Measurements from ENCODE around the gene PSMG3. TPM values are rescaled to one million over a fixed set of nuclear protein-coding genes. Genes with fewer than 3 reads are reported as not detected.
"Not testable (repeated sequence)": the region's sequence is repeated elsewhere in the genome, so short reads cannot be mapped to it uniquely, and the experiment has no call there.

Gene PSMG3
- polyA plus RNA-seq, 5 donors, result 20.8 to 33.1 (median 24.6) TPM

DNA sequence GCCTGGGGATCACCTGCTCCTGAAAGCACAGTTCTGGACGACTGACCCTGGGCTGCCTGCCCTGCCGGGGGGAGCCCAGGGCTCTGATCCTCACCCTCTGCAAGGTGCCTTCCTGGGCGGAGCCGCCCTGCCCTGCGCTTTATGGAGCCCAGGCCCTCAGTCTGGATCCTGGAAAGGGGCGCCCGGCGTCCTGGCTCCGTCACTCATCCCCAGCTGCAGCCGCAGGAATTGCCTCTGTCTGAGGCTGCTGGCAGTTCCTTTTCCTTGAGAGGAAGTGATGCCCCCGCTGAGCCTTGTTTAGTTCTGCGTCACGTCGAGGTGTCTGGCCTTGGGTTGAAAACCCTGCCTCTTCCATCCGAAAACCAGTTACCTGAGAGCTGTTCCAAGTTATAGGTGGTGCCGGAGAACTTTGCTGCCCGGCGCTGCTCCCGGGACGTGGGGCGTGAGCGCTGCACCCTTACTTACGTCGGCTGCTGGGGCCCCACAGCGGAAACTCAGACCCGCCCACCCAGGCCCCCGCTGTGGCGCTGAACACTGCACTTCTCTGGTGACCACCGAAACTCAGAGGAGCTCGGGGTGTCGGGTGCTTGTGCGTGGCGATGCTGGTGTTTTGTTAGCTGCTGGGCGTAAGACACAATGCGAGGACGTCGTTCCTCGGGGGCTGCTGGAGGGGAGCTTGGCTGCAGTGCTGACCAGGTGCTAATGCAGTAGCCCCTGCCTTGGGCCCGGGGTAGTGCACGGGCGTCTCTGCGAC, 34.0 kb downstream of the PSMG3 start:
- DNase-seq, result no peak

DNA sequence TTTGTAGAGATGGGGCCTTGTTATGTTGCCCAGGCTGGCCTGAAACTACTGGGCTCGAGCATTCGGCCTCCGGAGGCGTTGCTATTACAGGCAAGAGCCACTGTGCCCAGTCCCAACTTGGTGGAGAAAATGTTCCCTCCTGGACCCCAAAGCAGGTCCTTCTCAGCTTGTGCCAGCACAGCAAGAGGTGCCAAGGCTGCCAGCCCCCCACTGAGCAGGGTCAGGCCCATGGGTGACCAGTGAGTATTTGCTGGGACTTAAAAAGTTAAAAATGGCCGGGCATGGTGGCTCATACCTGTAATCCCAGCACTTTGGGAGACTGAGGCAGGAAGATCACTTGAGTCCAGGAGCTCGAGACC, 34.8 kb downstream of the PSMG3 start:
- no peak for DNase-seq

DNA sequence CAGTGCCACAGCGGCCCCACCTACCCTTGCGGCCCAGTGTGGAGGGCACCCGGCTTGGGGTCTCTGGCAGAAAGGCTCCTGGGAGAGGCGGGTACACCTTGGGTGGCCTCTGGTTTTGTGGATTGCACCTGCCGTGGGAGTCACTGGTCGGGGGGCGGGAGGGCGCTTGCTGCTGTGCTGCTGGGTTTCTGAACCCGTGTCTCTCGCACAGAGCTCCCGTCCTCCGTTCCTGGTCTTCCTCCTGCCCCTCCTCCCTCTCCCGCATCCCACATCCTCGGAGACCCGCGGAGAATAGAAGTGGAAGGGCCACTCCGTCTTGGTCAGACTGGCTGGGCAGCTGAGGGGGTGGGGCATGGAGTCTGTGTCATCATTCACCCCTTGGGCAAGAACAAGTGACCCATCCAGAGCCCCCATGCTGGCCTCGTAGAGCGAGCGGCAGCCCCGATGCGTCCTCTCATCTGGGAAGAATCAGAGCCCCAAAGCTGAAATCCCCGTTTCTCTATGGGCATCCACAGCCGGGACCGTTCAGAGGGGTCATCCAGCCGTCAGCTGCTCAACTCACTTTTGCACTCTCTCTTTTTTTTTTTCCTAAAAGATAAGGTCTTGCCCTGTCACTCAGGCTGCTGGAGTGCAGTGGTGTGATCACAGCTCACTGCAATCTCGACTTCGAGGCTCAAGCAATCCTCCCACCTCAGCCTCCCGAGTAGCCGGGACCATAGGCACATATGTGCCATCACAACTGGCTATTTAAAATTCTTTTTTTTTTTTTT, 35.3 kb downstream of the PSMG3 start:
- DNase-seq, result no peak

DNA sequence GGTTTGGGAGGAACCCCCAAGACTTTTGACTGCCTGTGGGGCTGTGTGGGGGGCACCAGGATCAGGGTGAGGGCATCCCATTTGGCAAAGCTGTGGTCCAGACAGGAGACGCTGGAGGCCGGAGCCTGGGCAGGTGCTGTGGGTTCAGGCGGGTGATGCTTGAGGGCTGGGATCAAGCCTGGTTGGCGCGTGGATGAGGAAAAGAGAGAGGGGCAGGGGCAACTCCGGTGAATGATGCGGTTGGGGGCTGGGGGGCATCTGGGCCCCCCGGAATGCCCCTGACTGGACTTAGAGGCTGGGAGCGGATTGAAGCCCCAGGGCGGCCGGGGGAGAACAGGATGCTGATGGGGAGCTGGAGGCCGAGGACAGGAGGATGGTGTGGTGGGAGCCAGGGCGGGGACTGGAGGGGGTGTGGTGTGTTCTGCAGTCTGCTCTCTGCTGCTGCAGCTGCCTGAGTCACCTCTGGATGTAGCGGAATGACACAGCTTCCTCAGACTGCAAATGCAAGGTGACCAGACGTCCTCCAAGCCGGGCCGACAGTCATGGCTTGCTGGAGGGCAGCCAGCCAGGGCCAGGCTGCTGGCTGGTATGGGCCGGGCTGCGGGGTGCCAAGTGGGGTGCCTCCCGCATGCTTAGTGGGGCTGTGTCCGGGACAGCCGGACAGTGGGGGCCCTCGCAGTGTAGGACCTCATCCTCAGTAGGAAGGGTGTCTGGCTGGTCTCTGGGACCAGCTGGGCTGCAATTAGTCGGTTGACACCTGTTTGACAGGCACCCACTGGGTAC, 36.1 kb downstream of the PSMG3 start:
- DNase-seq, result no peak

DNA sequence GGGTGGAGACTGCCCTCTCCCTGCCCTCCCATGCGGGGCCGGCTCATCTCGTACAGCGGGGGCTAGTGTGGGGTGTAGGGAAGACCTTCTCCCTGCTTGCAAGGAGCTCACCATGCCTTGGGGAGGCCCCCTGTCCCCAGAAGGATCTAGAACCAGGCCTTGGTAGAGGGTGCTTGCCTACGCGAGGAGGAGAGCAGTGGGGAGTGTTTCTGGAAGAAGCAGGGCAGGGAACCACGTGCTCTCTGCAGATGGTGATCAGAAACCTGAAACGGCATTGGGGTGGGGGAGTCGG, 36.6 kb downstream of the PSMG3 start:
- DNase-seq, result no peak

DNA sequence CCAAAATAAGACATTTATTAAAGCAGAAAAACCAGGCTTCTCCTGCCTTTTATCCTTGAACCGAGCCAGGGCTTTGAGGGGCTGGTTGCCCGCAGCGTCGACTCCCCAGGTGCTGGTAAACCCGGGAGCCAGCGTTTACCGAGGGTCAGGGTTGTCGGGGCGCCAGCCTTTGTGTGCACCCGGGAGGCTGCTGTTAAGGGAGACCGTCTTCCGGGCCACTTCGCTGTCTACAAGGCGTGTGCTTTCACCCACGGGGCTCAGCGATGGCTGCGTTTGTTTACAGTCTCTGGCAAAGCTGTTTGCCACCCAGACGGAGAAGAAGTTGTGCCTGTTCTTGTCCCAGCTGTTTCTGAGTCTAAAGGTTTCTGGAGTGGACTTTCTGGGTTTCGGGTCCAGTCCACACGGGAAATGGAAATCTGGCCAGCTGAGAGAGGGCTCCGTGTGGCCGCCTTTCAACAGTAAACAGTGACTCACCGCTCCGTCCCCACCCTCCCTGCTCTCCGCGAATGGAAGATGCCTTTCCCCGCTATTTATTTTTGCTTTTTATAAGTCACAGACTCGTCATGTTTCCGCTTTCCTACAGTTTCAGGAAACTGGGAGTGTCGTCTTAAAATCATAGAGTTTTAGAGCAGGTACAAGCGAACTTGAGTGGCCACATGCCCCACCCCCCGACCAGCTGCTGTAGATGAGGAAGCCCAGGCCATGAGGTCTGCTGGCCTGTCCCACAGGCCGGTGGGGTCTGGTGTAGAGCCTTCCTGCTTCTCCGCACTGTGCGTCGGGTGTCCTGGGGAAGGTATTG, 37.2 kb downstream of the PSMG3 start:
- DNase-seq, result peak in 1 of 2 donors; percentile 41

DNA sequence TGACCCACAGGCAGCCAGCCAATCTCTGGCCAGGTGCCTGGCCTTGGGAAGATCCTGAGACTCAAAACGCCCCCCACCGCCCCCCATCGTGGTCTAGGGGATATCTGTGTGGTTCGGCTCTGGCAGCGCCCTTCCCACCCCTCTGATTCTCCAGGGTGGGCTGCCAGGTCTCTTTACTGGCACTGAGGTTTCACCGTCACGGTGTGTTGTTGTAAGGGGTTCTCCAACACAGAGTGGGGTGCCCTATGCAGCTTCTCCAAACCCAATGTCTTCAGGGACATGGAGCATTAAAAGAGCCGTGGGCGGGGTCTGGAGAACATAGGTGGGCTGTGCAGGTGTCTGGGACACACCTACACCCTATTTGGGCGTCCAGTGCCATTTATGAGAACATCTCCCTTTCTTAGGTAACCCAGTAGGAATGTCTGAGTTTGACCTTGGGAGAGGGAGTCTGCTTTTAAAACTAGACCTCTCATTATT, 37.8 kb downstream of the PSMG3 start:
- no peak for DNase-seq

DNA sequence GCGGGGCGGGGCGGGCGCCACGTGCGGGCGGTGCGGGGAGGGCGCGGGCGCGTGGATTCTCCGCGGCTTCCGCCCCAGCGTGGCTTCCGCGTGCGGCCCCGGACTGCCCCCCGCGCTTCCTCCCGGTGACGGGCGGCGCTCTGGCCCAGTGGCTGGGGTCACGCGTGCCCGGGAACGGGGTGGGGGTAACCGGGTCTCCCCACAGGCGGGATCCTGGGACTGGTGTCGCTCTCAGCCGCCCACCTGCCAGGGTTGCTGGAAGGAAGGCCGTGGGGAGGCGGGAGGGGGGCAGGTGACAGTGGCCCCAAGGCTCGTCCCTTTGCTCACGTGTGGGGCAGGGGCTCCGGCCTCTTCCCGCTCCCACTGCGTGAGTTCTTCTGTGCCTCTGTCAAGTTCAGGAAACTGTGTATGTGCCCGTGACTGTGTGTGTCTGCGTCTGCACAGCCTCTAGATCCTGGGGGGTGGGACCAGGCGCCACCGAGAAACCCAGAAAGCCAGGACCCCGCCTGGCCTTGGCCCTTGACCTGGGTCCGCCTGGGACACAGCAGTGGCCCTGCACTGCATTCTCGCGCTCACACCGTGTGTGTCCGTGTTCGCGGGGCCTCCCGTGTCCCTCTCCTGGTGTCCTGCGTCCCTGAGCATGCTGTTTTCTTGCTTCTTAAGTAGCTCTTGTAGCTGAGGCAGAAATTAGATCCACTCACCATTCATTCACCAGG, 38.4 kb downstream of the PSMG3 start:
- DNase-seq, result no peak

DNA sequence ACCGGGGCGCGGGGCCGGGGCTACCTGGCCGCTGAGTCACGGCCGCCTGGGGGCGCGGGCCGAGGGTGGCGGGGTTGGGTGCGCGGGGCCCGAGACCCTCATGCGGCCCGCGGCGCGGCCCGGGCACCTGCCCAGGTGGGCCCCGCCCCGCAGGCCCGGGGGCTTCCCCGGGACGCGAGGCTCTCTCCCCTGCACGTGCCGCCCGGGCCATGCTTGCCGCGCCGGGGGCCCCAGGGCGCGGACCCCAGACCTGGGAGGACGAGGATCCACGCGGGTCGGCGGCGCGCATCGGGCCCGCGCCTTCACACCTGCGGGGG, 38.9 kb downstream of the PSMG3 start:
- DNase-seq, result no peak

DNA sequence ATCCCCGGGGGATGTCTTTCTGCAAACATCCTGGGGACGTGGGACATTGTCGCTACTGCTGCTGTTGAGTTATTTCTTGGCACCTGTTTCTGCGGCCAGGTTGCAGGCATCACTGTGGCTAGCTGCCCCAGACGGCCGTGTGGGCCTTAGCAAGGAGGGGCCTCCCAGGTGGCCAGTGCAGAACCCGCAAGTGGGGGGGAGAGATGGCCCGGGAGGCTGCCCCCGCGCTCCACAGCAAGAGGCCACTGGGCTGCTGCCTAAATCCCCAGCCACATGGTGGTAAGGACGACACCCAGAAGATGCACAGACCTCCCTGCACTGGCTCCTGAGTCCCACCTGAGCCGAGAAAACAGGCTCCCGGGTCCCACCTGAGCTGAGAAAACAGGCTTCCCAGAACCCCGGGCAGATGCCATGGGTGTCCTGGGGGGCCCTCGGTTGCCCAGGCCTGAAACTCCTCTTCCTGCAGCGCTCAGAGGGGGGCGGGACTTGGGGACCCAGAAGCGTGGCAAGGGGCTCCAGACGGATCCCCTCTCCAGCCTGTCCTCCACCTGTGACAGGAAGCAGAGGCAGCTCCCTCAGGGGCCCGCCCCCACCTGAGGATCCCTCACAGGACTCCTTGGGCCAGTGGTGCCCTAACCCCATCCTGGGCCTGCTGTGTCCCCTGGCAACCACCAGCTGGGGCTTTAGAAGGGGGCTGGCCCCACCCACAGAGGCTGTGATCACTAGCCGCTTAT, 40.3 kb downstream of the PSMG3 start:
- no peak for DNase-seq

DNA sequence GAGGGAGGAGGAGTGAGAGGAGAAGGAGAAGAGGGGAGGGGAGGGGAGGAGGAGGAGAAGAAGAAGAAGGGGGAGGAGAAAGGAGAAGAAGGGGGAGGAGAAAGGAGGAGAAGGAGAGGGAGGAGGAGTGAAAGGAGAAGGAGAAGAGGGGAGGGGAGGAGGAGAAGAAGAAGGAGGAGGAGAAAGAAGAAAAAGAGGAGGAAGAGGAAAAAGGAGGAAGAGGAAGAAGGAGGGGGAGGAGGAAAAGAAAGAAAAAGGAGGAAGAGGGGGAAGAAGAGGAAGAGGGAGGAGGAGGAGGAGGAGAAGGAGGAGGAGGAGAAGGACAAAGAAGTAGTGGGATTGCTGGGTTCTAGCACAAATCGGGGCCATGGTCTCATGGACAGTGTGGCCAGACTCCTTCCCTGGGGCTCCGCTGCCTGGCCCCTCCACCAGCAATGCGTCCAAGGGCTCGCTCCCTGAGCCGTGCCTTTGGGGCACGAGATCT, 43.5 kb downstream of the PSMG3 start:
- no peak for DNase-seq

DNA sequence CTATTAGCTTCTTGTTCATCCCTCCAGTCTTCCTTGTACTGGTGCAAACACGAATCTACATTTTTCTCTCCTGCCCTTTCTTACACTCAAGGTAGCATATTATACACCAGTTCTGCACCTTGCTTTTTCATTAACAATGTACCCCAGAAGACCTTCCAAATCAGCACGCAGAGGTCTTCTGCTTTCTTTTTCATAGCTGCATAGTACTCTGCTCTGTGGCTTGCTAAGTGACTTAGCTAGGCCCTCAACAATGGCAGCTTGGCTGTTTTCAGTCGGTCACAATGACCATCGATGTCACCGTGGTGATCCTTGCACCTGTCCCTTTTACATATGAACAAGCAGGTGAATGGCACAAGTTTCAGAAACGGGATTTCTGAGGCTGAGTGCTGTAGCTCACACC, 44.4 kb downstream of the PSMG3 start:
- DNase-seq, result no peak

DNA sequence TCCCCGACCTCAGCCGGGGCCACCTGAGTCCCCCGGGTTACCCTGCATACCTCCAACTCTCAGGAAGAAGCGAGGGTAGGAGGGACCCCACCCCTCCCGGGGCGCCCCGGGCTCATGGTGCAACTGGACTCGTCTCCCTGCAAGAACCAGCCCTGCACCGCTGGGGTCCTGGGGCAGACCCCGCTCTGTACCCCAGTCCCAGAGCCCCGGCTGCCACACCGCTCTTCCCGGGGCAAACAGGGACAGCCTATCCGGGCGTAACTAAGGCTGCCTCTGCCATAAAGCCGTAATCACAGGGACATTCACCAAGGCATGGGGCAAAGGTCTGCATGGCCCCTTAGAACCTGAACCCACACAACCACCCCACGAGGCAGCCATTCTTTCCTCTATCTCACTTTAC, 46.0 kb downstream of the PSMG3 start:
- DNase-seq, result no peak

DNA sequence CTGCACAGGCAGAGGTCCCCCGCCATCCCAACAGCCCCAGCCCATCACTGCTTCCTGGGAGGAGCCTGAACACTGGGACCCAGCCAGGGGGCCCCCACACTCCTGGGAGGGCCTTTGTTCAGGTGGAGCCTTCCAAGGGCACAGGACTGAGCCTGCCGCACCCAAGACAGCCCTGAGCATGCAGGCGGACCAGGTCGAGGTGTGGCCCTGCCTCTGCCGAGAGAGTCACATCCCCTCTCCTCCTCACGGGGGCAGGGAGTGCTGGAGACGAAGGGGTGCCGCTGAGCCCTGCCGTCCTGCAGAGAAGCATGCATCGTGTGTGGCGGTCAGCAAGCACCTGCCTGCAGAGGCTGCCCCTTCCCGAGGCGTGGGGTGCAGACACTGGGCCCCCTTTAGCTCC, 46.6 kb downstream of the PSMG3 start:
- no peak for DNase-seq

DNA sequence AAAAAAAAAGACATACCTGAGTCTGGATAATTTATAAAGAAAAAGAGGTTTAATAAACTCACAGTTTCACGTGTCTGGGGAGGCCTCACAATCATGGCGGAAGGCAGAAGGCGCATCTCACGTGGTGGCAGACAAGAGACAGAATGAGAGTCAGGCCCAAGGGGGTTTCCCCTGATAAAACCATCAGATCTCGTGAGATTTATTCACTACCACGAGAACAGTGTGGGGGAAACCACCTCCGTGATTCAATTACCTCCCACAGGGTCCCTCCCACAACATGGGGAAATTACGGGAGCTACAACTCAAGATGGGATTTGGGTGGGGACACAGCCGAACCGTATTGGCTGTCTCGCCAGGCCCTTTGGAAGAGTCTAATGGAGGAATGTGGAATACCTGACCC, 48.4 kb downstream of the PSMG3 start:
- no peak for DNase-seq

DNA sequence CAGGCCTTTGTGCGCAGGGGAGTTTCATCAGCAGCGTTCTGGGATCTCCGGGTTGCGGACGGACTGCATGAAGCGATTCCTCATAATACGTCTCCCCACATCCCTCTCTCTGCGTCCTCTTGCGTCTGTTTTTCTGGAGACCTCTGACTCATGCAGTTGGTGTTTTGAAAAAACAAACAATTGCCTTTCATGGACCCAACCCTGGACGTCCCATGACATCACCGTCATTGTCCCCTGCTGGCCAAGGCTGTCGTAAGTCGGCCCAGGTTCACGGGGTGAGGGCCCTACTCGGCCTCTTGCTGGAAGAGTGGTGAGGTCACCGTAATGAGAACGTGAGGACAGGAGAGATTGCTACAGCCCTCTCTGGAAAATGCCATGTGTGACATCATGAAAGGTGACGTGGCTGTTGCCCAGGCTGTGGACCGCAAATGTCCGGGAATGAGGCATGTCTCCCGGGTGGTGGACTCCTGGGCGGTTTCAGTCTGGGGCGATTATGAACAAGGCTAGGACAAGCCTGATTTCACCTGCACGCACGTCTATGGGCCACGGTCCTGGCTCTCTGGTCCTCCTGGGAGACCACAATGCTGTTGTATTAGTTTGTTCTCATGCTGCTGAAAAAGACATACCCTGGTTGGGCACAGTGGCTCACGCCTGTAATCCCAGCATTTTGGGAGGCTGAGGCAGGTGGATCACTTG, 49.1 kb downstream of the PSMG3 start:
- DNase-seq, result no peak

DNA sequence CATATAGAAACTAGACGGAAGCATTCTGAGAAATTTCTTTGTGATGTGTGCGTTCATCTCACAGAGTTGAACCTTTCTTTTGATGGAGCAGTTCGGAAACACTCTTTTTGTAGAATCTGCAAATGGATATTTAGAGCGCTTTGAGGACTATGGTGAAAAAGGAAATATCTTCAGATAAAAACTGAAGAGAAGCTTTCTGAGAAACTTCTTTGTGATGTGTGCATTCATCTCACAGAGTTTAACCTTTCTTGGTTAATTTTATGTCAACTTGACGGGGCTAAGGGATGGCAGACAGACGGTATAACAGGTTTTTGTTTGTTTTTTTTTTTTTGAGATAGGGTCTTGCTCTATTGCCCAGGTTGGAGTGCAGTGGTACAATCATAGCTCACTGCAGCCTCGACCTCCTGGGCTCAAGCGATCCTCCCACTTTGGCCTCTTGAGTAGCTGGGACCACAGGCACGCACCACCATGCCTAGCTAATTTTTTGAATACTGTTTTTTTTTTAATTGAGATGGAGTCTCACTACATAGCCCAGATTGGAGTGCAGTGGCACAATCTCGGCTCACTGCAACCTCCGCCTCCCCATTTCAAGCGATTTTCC, 50.4 kb downstream of the PSMG3 start:
- DNase-seq, result not testable (repeated sequence)
